Measurements from ENCODE around the gene SBK2.
"Not testable (repeated sequence)": the region's sequence is repeated elsewhere in the genome, so short reads cannot be mapped to it uniquely, and the experiment has no call there.

The SBK2 gene

DNA sequence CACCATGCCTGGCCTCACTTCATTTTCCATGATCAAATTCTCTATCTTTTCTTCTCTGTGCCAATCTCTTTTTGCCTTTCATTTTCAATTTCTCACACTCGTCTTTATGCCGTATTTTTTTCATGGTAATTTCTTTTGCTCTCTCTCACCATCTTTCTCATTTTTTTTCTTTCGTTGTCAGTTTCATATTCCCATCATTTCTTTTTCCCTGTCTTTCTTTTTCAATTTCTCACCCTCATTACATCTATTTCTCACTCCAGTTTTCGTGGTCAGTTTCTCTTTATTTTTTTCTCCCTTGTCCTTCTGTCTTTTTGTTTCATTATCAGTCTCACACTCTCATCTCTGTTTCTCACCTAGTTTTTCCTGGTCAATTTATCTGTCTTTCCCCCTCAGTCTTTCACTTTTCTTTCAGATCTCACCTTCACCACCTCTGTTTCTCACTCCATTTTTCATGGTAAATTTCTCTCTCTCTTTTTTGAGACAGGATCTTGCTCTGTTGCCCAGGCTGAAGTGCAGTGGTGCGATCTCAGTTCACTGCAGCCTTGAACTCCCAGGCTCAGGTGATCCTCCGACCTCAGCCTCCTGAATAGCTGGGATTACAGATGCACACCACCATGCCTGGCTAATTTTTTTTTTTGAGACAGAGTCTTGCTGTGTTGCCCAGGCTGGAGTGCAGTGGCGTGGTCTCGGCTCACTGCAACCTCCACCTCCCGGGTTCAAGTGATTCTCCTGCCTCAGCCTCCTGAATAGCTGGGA is 34.6 kb downstream of the SBK2 start:
- no peak for DNase-seq (ENCODE audit: low read depth, low spot score)

DNA sequence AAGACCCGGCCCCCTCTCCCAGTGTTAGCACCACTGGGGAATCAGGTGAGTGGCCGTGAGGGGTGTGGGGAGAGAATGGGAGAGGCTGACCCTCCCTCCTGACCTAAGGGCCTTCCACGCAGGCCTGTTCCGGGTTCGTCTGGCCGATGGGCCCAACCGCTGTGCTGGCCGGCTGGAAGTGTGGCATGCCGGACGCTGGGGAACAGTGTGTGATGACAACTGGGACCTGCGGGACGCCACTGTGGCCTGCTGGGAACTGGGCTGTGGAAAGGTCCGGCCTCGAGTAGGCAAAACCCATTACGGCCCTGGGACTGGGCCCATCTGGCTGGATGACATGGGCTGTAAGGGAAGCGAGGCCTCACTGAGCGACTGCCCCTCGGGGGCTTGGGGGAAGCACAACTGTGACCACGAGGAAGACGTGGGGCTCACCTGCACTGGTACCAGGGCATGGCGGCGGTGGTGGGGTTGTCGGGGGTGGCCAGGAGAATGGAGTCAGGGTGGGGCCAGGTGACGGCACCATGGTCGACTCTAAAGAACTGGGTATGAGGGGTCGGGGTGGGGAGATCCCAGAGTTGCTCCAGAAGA is 36.5 kb downstream of the SBK2 start:
- DNase-seq (ENCODE audit: low read depth, low spot score) = no peak

DNA sequence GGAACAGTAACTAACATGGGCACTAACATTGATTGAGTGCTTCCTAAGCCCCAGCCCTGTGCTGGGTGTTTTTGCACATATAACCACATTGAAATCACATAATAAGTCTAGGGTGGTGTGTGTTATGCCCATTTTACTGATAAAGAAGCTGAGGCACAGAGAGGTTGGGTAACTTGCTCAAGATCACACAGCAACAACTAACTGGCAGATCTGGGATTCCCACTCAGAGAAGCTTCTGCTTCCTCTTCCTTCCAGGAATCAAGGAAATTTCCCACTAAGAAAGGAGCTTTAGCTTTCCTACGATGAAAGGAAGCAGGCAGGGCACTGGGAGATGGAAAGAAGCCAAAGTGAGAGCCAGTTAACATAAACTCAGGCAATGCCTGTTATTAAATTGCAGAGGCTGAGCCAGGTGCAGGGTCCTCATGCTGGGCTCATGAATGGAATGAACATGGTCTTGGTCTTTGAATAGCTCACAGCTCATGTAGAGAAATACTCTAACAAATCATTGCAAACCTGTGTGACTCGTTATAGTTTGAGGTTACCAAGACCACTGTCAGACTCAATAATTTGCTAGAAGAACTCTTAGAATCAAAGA is 38.6 kb downstream of the SBK2 start:
- DNase-seq (ENCODE audit: low read depth, low spot score) = no peak

DNA sequence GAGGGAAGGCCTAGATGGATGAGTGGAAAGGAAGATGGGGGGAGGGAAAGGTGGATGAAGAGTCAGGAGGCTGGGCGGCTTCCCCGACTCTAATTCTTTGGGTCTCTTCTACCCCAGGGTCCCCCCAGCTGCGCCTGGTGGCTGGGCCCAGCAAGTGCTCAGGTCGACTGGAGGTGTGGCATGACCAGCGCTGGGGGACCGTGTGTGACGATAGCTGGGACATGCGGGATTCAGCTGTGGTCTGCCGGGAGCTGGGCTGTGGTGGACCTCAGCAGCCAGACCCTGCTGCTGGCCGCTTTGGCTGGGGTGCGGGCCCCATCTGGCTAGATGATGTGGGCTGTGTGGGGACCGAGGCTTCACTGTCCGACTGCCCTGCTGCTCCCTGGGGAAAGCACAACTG is 39.2 kb downstream of the SBK2 start:
- DNase-seq (ENCODE audit: low read depth, low spot score) = no peak

DNA sequence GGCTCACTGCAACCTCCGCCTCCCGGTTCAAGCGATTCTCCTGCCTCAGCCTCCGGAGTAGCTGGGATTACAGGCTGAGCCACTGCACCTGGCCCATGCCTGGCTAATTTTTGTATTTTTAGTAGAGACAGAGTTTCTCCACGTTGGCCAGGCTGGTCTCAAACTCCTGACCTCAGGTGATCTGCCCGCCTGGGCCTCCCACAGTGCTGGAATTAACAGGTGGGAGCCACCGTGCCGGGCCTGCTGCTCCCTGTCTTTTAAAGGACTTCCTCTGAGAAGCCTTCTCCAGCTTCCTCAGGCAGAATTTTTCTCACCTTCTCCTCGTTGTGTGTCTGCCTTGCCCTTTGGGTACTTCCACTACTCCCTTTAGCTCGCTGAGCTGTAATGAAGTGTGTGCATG is 40.1 kb downstream of the SBK2 start:
- not testable (repeated sequence) for DNase-seq (ENCODE audit: low read depth, low spot score)

DNA sequence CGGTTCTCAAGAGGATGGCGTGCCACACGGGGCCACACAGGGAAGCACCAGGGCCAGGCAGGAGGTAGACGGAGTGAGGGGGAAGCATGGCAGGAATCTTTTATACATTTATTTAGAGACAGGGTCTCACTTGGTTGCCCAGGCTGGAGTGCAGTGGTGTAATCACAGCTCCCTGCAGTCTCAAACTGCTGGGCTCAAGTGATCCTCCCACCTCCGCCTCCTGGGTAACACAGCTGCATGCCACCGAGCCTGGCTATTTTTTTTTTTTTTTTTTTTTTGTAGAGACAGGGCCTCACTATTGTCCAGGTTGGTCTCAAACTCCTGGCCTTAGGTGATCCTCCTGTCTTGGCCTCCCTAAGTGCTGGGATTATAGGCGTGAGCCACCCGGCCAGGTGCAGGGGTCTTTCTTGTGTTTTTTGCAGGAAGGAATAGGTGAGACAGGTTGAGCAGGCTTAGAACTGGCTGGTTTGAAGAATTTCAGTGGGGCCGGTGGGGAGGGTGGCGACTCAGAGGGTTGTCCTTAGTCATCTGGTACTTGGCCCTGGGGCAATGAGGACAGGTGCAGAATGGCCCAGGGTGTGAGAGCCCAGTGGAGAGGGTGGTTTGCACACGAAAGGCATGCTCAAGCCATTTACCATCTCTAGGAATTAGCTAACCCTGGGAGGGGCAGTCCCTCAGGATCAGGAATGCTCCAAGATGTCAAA is 41.1 kb downstream of the SBK2 start:
- no peak for DNase-seq (ENCODE audit: low read depth, low spot score)

DNA sequence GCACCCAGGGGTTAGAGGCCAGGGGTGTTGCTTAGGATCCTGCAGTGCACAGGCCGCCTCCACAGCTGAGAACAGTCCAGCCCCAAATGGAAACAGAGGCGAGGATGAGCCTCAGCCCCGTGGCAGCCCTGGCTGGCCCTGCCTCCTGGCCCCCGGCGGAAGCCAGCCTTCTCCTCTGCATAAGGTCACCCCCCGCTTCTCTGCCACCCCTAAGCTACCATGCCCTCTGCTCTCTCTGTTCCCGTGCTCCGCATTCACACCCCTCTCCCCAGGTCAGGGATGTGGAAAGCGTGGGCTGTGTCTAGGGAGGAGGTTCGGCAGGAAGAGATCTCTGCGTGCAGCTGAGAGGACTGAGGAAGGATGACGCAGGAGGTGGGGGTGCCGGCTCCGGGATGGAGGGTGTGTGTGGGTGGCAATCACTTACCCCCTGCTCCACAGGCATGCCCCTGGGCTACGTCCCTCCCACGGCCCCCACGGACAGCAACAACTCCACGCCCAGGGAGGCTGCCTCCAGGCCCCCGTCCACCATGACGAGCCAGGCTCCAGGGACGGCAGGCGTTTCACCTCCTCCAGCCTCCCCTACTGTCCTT is 42.7 kb downstream of the SBK2 start:
- no peak for DNase-seq (ENCODE audit: low read depth, low spot score)

DNA sequence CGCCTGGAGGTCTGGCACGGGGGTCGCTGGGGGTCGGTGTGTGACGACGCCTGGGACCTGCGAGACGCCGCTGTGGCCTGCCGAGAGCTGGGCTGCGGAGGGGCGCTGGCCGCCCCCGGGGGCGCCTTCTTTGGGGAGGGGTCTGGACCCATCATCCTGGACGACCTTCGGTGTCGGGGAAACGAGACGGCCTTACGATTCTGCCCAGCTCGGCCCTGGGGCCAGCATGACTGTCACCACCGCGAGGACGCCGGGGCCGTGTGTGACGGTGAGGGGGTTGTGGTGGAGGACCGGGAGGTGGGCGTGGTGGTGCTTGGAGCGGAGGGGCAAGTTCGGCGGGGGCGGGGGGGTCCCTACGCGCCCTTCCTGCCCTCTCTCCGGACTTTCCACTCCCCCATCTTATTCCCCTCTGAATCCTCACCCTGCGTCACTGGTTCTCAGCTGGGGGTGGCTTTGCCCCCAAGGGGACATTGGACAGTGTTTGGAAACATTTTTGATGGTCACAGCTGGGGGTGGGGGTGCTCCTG is 43.2 kb downstream of the SBK2 start:
- no peak for DNase-seq (ENCODE audit: low read depth, low spot score)

DNA sequence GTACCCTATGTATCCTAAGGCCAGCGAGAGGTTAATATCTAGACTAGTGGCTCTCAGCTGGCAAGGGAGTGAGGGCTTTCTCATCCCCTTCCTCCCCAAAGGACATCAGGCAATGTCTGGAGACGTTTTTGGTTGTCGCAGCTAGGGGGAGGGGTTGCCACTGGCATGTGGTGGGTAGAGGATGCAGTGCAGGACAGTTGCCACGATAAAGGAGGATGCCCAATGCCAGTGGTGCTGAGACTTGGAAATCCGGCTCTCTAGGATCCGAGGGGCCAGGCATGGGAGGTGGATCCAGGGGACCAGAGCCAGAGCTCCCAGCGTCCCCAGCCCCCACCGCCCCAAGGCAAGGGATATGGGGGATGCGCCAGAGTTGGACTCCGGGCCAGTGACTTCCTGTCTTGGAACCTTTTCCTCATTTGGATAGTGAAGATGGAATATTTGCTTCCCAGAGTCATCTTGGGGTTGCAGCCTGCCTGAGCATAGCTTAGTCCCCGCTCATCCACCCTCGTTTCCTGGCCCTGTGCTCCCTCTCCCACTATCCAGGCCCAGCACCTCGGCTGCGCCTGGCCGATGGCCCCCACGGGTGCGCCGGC is 43.8 kb downstream of the SBK2 start:
- no peak for DNase-seq (ENCODE audit: low read depth, low spot score)

DNA sequence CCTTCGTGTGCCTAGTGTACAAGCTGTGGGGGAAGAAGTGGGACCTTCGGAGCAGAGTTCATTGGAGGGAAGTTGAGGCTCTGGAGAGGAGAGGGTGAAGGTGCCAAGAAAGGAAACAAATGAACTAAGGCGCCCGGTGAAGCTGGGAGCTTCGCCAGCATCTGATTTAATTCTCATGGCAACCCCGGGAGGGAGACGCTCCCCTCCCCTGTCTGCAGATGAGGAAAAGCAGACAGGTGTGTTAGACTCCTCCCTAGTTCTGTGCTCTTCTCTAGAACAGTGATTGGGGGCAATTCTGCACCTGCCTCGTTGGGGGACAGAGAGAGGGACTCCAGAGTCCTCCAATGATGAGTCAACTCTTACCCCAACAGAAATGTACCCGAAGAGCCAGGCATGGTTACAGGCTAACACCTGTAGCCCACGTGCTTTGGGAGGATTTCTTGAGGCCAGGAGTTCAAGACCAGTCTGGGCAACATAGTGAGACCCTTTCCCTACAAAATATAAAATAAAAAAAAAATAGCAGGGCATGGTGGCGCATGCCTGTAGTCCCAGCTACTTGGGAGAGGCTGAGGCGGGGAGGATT is 44.5 kb downstream of the SBK2 start:
- no peak for DNase-seq (ENCODE audit: low read depth, low spot score)

DNA sequence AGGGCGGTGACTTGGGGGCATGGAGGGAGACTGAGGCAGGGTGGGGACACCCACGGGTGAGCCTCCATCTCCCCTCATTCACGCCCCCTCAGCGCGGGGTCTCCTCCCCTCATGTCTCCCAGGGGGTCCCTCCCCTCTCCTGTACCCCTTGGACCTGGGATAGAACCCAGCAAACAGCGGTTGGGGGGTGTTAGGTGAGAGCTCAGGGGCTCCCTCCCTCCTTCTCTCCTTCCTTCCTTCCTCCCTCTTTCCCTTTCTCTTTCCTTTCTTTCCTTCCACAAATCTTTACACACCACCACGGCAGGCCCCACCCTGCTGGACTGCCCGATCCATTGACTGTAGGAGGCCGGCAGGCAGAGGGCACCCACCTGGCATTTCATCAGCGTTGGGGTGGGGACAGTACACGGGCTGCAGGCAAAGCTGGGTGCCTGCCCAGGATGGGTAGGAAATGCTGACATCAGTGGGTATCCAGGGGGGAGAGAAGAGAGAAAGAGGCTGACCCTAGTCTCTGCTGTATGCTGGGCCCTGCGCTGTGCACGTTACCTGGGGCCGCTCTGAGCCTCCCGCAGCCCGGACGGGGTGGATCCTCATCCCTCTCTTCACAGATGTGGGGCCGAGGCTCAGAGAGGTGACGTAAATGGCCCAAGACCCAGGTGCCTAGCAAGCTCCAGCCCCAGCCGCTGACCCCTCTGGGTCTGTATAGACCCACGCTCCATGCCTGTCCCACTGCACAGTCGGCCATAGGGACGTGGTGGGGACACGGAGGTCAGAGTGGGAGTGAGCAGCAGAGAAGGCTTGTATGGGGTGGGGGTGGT is 45.2 kb downstream of the SBK2 start:
- no peak for DNase-seq (ENCODE audit: low read depth, low spot score)

DNA sequence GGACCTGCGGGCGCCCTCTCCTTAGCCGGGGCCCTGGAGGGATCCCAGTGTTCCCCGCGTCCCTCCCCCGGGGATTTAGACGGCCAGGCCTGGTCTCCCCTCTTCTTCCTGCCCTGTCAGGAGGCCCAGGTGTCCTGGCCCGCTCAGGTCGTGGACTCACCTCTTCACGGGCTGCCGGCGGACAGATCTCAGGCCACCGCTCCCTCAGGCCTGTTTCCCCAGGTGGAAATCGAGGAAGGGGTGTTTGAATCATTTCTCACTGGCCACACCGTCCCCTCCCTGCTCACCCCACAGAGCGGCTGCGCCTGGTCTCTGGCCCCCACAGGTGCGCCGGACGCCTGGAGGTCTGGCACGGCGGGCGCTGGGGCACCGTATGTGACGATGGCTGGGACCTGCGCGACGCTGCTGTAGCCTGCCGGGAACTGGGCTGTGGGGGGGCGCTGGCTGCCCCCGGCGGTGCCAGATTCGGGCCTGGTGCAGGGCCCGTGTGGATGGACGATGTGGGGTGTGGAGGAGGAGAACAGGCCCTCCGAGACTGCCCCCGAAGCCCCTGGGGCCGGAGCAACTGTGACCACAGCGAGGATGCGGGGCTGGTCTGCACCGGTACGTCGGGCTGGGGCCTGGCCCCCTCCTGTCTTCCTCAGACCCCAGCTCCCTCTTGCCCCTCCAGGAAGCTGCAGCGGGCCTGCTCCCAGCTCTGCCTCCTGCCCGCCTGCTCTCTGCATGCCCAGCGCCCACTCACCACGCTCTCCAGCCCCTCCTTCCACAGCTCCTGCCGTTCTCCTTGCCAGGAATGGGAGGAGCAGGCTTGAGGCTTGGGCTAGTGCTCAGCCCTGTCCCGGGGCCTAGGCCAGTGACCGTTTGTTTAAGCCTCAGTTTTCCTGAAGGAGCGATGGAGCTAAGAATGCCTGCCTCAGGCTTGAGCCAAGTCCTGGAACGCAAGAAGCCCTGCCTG is 46.2 kb downstream of the SBK2 start:
- peak; percentile 54 for DNase-seq (ENCODE audit: low read depth, low spot score)

DNA sequence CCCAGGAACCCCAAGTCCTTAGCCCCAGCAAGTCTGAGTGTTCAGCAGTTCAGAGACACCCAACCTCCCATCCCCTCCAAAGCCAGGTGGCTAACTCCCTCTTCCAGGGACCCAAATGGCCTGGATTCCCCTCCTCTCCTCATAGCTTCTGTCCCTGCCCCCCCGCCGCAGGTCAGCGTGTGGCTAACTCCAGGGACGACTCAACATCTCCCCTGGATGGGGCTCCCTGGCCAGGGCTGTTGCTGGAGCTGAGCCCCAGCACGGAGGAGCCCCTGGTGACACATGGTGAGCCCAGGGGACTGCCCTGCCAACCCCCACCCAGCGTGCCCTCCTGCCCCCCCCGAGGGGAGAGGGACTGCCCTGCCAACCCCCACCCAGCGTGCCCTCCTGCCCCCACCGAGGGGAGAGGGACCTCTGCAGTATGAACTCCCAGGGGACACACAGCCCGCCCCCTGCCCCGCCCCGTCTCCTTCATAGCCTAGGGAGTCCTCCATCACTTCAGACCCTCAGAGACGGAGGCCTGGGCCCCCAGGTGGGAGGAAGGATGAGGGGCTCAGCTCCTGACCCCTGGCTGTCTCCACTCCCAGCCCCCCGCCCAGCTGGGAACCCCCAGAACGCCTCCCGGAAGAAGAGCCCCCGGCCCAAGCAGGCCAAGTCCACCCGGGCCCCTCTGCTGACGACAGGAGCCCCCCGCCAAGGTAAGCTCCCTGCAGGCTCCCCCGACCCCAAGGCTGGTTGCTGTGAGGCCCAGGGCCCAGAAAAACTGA is 47.0 kb downstream of the SBK2 start:
- no peak for DNase-seq (ENCODE audit: low read depth, low spot score)

DNA sequence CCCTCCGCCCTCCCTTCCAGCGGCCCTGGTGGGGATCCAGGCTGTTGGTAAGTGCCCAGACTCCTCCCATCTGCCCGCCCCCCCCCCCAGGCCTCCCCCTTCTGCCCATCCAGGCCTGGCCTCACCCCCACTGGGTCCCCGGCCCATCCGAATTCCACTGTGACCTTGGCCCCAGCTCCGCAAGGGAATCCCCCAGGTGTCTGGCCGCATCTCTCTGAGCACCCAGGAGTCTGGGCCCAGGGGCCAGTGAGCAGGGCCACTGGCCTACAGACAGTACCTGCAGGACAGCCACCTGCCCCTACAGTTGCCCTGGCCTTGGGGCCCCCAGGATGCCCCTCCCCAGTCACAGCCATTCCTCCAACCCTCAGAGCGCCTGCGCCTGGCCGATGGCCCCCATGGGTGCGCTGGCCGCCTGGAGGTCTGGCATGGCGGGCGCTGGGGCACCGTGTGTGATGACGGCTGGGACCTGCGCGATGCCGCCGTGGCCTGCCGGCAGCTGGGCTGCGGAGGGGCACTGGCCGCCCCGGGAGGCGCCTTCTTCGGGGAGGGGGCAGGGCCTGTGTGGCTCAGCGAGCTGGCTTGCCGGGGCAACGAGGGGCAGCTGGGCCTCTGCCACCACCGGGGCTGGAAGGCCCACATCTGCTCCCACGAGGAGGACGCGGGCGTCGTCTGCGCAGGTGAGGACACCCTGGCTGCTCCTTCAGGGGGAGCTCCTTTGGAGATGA is 47.8 kb downstream of the SBK2 start:
- peak; percentile 49 for DNase-seq (ENCODE audit: low read depth, low spot score)

DNA sequence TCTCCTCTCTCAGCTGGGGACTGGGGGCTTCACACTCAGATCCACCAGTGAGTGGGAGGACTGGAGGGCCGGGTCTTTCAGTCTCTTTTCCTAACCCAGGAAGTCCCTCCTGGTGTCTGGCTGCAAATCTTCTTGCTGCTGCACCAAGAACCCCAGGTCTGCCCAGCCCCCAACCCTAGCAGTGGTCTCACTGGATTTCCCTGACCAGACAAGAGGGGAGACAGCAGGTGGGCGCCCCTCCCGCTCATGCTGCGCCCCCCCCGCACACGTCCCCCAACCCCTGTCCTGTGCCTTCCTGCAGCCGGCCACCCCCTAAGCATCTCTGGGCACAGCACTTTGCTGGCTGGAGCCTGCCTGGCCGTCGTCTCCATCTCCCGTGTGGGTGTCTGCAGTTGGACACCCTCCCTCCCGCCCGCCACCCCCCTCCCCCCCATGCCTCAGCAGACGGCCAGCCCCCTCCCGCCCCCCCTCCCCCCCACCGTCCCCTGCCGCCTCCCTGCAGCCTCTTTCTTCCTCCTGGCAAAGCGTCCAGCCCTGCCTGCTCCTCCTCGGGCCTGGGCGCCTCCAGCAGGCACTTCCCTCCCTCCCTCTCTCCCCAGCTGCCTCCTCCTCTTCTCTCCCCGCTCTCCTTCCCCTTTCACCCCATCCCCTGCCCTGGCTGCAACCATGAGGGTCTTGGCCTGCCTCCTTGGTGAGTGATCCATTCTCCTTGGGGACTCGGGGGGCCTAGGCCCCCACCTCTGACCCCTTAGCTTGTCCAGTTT is 48.8 kb downstream of the SBK2 start, which contains the start of gene SSC5D:
SSC5D (plus strand) TSS at position 513 of the 764 bp plus-strand sequence; CDS start at position 667, 154 bp downstream.
- peak; percentile 71 for DNase-seq (ENCODE audit: low read depth, low spot score)

DNA sequence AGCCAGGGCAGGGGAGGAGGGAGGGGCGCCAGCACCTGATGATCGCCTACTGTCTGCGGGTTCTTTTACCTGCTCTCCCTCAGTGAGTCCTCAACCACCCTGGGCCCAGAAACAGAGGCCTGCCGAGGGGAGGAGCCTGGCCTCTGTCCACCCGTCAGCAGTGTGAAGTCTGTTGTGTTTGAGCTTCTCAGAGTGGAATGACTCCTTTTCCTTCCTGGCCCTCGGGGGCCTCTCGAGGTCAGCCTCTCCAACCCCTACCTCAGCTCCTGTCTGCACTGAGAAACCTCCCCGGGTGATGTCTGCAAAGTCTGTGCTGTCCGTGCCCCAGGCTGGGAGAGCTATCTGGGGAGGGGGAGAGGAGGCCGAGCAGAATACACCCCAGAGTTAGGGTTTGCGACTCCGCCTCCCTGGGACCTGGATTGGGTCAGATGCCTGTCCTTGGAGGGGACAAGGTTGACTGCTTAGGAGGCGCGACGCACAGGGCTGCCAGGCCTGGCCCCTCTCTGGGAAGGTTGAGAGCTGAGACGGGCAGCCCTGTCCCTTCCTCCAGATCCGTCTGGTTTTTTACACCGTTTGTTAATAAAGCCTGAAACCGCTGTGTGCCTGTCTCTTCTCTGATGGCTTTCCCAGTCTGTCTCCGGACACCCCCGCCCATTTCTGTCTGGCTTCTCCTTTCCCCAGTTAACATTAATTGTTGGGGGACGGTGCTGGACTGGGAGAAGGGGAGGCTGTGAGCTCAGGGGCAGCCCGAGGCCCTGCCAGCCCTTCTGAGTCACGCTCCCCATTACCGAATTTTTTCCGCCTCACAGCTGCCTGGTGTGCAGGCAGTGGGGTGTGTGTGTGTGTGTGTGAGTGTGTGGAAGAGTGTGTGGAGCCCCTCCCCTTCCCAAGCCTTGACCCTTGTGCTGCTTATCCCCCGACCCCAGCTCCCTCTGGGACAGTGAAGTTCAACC is 49.7 kb downstream of the SBK2 start:
- DNase-seq (ENCODE audit: low read depth, low spot score) = peak; percentile 97

All from astrocyte of the hippocampus (primary cell).